GM18499 (cell line): ENCODE results near the gene RAB10.
"Not testable (repeated sequence)": the region's sequence is repeated elsewhere in the genome, so short reads cannot be mapped to it uniquely, and the experiment has no call there.

Source experiments
- ATAC-seq: cut with Tn5 transposase; IDR thresholded peaks from one replicate; pipeline ENCODE4 v1.9.1; 2021; ENCODE audit warnings: moderate number of reproducible peaks; ENCODE audit not compliant: insufficient read depth, unreplicated experiment

RAB10 gene

DNA sequence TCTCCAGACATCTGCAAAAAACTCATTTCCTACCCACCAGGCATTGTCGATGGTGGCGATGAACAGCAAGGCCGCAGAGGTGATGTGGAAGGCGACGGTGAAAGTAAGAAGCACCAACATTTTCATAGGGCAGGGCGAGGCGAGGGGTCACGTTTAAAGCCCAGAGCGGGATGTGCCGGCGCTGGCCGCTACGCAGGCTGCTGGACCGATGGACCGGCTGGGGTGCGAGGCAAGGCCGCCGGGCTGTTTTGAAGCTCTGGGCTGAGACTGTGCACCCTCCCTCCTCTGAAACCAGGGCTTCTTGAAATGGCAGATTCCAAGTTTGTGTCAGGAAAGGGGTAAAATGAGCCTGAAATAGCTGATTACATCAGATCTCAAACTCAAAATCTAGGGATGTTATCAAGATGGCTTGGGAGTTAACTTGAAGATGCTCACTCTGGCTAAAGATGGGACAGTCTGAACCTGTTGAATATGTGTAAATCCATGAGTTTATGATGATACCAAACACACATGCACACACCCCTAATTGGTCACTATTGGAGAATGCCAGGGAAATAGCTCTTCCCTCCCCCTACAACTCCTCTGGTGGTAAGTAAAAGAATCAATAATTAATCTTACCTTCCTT is 107.4 kb downstream of the RAB10 start:
- ATAC-seq, result no peak

GRCh38 chr2:26144031-26144430 is 110.1 kb downstream of the RAB10 start:
- no peak for ATAC-seq

- no peak for ATAC-seq
Observed at GRCh38 chr2:26144953-26145680, 111.2 kb downstream of the RAB10 start.

DNA sequence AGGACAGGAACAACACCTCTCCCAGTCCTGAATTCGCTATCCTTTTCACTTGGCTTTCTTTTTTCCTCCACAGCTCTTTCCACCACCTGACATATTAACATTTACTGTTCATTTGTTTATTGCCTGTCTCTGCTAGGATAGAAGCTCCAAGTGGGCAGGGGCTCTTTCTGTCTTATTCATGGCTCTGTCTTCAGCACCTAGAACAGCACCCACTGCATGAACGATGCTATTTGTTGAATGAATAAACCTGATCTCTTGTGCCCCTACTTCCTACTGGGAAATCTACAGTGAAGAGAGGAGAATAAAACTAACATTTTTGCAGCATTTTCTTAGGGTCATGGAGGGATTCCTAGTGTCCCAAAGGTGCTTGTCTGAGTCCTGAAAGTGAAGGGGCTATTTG is 114.6 kb downstream of the RAB10 start:
- ATAC-seq, result no peak

DNA sequence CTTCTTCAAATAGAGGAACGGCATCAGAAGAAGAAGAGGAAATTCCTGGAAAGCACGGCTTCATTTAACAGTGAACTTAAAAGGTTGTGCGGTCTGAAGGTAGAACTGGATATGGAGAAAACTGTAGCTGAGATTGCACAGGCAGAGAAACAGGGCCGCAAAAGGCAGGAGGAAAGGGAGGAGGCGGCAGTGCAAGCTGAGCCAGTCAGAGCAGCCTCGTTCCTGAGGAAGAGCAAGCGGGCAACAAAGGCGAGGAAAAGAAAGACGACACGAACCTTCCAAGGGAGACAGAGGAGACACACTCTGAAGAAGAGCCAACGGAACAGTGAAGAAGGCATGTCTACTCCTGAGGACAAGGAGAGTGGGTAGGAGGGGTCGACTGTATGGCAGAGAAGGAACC is 116.4 kb downstream of the RAB10 start:
- no peak for ATAC-seq

- no peak for ATAC-seq
Observed at GRCh38 chr2:26157580-26157979, 123.7 kb downstream of the RAB10 start.

DNA sequence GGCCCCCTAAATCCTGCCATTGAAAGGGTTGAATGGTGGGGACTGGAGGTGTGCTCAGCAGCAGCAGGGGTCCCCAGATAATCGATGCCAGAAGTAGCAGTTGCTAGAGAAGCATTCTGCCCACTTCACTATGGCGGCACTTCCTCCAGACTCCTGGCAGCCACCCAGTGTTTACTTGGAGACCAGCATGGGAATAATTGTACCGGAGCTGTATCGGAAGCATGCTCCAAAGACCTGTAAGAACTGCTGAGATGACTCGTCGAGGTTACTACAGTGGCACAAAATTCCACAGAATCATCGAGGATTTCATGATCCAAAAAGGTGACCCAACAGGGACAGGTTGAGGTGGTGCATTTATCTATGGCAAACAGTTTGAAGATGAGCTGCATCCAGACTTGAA is 128.0 kb downstream of the RAB10 start:
- no peak for ATAC-seq

- ATAC-seq, result no peak
Observed at GRCh38 chr2:26162963-26163362, 129.1 kb downstream of the RAB10 start.

DNA sequence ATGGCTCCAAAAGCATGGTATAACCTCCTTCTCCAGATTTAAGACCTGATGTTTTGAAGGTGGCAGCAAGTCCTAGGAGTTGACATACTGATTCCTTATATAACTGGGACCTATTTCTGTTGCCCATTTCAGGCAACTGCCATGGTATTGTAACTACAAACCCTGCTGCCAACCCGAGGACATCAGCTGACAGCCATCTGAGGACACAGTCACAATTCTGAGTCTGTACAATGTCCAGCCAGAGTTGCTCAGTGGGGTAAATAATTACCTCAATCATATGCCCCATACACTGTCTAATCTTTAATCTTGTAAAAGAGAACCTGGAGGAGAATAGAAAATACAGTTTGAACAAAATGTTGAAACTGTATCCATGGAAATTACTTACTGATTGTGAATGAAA is 130.3 kb downstream of the RAB10 start:
- no peak for ATAC-seq

DNA sequence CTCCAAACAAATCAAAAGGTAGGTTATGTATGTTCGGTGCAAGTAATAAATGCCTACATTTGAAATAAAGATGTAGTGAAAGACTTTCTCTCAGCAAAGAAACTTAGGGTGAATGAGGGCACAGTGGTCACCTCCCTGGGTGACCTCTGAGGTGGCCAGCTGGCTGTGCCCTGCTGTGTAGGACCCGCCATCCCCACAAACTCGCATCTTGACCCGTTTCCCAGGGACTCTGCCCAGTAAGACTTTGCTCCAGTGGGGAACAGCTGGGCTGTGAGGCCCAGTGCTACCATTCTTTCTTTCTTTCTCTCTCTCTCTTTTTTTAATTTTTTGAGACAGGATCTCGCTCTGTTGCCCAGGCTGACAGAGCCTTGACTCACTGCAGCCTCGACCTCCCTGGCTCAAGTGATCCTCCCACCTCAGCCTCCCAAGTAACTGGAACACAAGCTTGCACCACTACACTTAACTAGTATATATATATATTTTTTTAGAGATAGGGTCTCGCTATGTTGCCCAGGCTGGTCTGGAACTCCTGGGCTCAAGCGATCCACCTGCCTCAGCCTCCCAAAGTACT is 130.8 kb downstream of the RAB10 start:
- ATAC-seq, result no peak

DNA sequence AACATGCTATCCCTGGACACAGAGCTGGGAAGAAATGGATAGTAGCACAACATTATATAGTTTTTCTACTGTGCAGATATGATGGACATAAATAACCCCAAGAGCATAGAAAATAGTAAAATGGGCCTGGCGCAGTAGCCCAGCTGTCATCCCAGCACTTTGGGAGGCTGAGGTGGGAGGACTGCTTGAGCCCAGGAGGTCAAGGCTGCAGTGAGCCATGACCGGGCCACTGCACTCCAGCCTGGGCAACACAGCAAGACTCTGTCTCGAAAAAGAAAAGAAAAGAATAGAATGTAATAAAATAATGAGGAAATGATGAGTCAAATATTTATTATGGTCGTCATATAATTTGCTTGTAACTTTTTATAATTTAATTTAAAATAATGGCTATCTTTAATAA is 131.5 kb downstream of the RAB10 start:
- ATAC-seq, result no peak

DNA sequence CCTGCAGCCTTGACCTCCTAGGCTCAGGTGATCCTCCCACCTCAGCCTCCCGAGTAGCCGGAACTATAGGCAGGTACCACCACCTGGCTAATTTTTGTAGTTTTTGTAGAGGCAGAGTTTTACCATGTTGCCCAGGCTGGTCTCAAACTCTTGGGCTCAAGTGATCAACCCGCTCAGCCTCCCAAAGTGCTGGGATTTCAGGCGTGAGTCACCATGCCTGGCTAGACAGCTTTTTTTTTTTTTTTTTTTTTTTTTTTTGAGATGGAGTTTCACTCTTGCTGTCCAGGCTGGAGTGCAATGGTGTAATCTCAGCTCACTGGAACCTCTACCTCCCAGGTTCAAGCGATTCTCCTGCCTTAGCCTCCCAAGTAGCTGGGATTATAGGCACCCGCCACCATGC is 132.7 kb downstream of the RAB10 start:
- not testable (repeated sequence) for ATAC-seq

GRCh38 chr2:26168785-26169184 is 134.9 kb downstream of the RAB10 start:
- ATAC-seq, result no peak

DNA sequence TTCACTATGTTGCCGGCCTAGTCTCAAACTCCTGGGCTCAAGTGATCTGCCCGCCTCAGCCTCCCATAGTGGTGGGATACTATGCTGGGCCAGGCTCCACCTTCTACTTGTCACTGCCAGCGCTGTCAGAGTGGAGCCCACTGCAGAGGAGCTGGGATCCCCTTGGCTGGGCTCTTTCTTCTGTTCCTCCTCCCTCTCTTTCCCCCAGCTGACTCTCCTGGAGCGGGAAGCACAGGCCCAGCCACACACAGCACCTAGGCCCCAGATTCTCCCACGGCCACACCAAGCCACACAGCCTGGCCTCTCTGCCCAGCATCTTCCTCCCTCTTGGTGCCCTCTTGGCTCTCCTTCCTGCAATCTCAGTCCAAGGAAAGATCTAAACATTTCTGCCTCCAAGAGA is 135.3 kb downstream of the RAB10 start:
- no peak for ATAC-seq

DNA sequence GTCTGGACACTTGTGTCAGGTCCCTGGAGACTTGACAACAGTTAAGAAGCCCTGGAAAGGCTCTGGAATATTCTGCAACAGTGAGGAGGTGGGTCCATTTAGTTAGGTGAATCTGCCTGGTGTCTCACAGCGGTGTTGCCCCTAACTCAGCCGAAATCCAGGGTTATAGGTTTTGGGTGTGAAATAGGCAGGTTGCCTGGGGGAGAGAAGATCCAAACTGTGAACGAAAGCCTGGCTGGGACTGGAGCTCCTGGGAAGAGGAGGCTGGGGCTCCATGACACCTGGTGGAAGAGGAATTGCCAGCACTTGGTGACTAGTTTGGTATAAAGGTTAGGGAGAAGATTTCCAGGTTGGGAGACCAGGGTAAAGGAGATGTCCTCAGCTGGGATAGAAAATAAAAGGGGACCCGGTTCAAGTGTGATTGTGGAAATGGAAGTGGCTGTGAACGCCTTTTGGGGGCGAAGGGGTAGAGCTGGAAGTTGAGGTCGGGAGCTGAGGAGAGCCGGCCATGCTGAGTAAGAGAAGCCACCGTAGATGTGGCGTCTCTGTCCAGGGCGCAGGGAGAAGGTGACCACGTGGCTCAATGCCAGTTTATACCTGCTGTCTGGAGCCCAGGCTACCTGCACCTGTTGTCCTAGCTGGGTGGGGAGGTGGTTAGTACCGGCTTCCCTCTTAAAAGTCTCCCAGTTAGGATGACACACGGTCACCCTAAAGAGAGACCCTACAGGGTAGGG is 136.0 kb downstream of the RAB10 start:
- ATAC-seq, result no peak

DNA sequence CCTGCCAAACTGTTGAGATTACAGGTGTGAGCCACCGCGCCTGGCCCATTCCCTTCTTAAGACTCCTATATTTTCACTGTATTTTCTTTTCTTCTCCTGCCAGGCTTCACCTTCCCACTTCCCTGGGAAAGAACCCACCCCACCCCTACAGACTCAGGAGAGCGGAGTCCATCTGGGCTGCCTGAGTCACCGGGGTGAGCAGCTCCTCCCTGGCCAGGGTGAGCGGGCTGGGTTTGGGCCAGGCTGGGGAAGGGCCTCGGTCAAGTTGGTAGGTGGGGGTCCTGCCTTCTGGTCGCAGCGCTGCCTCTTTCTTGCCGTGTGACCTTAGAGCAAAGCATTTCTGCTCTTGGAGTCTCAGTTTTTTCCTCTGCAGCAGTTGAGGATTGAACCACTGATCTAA is 136.9 kb downstream of the RAB10 start:
- ATAC-seq, result no peak

DNA sequence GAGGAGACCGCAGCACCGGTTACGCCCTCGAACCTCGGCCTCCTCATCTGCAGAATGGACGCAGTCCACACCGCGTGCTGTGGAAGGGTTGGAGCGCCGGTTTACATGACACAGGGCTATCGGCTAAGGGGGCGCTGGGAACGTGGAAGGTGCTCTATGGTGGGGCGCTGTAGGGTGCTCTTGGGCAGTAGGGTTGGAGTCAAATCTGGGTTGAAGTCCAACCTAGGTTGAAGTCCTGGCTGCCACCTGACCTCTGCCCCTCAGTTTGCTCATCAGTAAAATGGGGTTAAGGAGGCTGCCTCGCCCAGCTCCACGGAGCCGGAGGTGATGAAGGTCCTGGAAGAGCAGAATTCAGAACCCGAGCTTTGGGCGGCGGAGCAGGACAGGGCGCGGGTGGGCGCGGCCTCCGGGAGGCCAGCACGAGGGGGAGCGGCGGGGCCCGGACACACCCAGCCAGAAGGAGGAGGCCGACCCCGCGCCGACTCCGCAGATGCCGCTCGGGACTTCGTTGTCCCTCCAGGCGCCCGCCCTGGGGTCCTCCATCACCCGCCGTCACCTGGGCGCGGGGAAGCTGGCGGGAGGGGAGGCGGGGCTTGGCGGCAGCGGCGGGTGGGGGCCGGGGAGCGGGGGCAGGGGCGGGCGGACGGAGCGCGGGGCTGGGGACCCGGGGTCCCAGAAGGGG is 138.4 kb downstream of the RAB10 start:
- ATAC-seq, result no peak

DNA sequence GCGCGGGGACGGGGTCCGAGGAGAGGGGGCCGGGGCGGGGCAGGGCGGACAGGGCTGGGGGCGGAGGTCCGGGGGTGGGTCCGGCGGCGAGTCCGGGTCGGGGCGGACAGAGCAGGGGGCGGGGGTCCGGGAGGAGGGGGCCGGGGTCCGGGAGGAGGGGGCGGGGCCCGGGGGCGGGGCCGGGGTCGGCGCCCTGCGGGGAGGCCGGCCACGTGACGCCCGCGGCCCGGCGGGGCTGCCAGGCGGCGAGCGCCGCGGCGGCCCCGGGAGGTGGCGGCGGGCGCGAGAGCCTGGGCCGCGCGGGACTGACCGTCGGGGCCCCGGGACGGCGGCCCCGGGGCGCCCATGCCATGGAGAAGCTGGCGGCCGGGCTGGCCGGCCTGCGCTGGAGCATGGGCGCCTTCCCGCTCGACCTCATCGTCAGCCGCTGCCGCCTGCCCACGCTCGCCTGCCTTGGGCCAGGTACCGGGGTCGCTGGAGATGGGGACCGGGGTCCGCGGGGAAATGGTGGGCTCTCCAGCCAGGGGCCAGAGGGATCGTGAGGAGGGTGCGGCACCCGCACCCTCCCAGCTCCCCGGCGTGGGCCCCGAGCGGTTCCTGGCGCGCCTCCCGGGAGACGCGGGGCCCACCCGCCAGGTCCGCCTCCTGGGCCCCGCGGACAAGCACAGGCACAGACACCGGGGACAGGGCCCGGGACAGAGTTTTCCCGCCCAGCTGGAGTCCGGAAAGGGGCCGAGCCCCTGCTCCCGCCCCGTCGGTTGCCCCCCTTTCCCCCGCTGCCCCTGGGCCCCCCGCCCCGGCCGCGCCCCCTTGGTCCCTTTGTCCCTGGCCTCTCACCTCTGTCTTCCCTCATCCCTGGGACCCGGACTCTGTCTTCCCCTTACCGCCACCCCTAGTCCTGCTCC is 139.2 kb downstream of the RAB10 start, which contains the start of gene GAREM2:
Gene GAREM2, plus strand, starts transcription at position 218 of the 905 bp plus-strand sequence. Its CDS starts 133 bp downstream, at position 351.
- no peak for ATAC-seq

DNA sequence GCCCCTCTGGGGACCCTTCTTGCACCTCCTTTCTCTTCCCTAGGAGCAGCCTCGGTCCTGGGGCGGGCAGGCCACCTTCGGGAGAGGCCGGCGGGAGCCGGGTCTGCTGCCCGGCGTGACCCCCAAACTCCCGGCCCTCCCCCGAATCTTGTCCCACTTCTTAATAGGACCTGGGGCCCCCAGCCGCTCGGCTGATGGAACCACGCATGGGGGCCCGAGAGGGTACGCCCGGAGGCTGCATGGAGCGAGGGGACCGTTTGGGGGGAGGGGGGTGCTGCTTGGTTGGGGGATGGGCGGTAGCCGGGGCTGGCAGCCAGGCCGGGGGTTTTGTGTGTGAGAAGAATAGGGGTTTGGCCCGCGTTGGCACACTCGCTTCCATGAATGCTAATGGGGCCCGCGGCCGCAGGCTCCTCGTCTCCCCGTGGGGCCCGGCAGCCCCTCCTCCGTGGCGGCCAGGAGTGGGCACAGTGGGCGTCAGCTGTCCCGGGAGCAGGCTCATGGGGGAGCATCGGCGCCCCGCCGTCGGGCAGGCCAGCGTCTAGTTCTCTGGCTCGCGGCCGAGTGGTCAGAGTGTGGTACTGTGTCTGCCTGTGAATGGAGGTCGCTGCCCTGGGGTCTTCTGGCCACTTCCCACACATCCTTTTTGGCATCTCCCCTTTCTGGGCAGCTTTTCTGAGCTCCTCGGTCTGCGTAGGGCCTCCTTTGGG is 140.0 kb downstream of the RAB10 start:
- no peak for ATAC-seq
